Endothelial cell (in vitro differentiated cells): ENCODE results near the gene DNAL4. TPM values are rescaled to one million over a fixed set of nuclear protein-coding genes. Genes with fewer than 3 reads are reported as not detected.

ENCODE experiments used
- DNase-seq: peaks from one replicate; pipeline ENCODE4 v3.0.0; 2021; ENCODE audit warnings: low spot score
- H3K27ac Mint-ChIP-seq: one replicate; pipeline ENCODE4 v1.8.0; 2021; ENCODE audit warnings: mixed read lengths, inconsistent platforms; ENCODE audit not compliant: unreplicated experiment
- H3K27me3 Mint-ChIP-seq: one replicate; pipeline ENCODE4 v1.8.0; 2021; ENCODE audit warnings: mild to moderate bottlenecking, moderate library complexity, mixed read lengths, inconsistent platforms; ENCODE audit not compliant: unreplicated experiment
- H3K36me3 Mint-ChIP-seq: one replicate; pipeline ENCODE4 v1.8.0; 2021; ENCODE audit warnings: mild to moderate bottlenecking, low read depth, mixed read lengths, inconsistent platforms; ENCODE audit not compliant: unreplicated experiment
- H3K4me1 Mint-ChIP-seq: one replicate; pipeline ENCODE4 v1.8.0; 2021; ENCODE audit warnings: mild to moderate bottlenecking, mixed read lengths, inconsistent platforms; ENCODE audit not compliant: unreplicated experiment
- H3K4me3 Mint-ChIP-seq: one replicate; pipeline ENCODE4 v1.8.0; 2021; ENCODE audit warnings: mild to moderate bottlenecking, mixed read lengths, inconsistent platforms; ENCODE audit not compliant: unreplicated experiment
- H3K9me3 Mint-ChIP-seq: one replicate; pipeline ENCODE4 v1.8.0; 2021; ENCODE audit warnings: mixed read lengths, inconsistent platforms; ENCODE audit not compliant: unreplicated experiment
- CTCF ChIP-seq: fragments of 200-600 bp; sonication (generic); IDR thresholded peaks from one replicate; pipeline ENCODE4 v1.5.0; 2021; ENCODE audit warnings: antibody characterized with exemption; ENCODE audit not compliant: unreplicated experiment
- total RNA-seq: library from RNA; stranded (reverse); fragmentation: NEBNext Ultra II Directional; extraction: Animal tissue kit (Norgen Biotek cat#: 25700); gene quantifications from one replicate; pipeline ENCODE4 v1.2.1, GENCODE V29; 2021; ENCODE audit not compliant: unreplicated experiment

The DNAL4 gene
- total RNA-seq, 1 donor from 2014 or later: 20.2 TPM

- H3K36me3 Mint-ChIP-seq: peaks cover 18% of the 10 kb centered on the region
- H3K9me3 Mint-ChIP-seq: no peaks in the 10 kb centered on the region
- H3K4me3 Mint-ChIP-seq: peak overlapping the region; percentile 3
- no peak overlapping the region for H3K27ac Mint-ChIP-seq
- H3K27me3 Mint-ChIP-seq: peaks cover 8% of the 10 kb centered on the region
- peaks cover 14% of the 10 kb centered on the region for H3K4me1 Mint-ChIP-seq
- no peak for TF ChIP-seq CTCF
- DNase-seq: no peak
Observed at GRCh38 chr22:38776086-38776485, 17.9 kb downstream of the DNAL4 start.

- peaks cover 8% of the 10 kb centered on the region for H3K27me3 Mint-ChIP-seq
- no peak for DNase-seq
- no peak overlapping the region for H3K4me3 Mint-ChIP-seq
- no peaks in the 10 kb centered on the region for H3K9me3 Mint-ChIP-seq
- H3K4me1 Mint-ChIP-seq: peaks cover 14% of the 10 kb centered on the region
- no peak overlapping the region for H3K27ac Mint-ChIP-seq
- H3K36me3 Mint-ChIP-seq: peaks cover 18% of the 10 kb centered on the region
- no peak for TF ChIP-seq CTCF
Observed at GRCh38 chr22:38775656-38776055, 18.3 kb downstream of the DNAL4 start.

DNA sequence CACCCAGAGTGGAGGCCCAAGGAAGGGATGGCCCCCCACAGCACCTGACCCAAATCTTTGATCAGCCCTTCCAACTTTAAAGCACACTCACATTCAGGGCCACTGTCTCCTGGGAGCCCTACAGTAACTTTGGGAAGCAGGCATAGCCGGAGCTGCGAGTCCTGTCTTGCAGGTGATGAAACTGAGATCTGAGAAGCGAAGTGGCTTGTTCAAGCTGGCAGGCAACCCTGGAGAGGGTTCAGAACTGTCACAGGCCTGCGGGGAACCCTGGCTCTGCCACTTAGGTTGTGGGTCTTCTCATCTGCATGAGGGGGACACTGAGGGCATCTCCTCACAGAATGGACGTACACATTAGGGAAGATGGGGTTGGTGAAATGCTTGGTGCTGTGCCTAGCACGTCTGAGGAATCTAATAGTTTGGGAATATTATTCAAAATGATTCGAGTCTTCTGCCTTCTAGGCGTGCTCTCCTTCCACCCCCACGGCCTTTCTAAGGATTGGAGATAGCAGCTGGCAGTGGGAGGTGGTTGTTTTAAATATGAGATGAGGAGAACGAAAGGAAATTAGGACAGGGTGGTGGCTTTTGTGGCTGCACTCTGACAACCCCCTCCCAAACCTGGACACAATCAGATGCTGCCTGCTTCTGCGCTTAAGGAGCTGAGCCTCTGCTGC lies 19.3 kb downstream of the DNAL4 start:
- peaks cover 4% of the 10 kb centered on the region for H3K27me3 Mint-ChIP-seq
- peaks cover 11% of the 10 kb centered on the region for H3K36me3 Mint-ChIP-seq
- DNase-seq: no peak
- no peak overlapping the region for H3K4me3 Mint-ChIP-seq
- no peak overlapping the region for H3K27ac Mint-ChIP-seq
- peaks cover 14% of the 10 kb centered on the region for H3K4me1 Mint-ChIP-seq
- TF ChIP-seq CTCF: no peak
- H3K9me3 Mint-ChIP-seq: no peaks in the 10 kb centered on the region

- no peak overlapping the region for H3K27ac Mint-ChIP-seq
- no peaks in the 10 kb centered on the region for H3K9me3 Mint-ChIP-seq
- H3K36me3 Mint-ChIP-seq: peaks cover 7% of the 10 kb centered on the region
- peaks cover 4% of the 10 kb centered on the region for H3K27me3 Mint-ChIP-seq
- no peak for DNase-seq
- no peak overlapping the region for H3K4me3 Mint-ChIP-seq
- no peak for TF ChIP-seq CTCF
- H3K4me1 Mint-ChIP-seq: peaks cover 17% of the 10 kb centered on the region
Observed at GRCh38 chr22:38773363-38773946, 20.5 kb downstream of the DNAL4 start.

DNA sequence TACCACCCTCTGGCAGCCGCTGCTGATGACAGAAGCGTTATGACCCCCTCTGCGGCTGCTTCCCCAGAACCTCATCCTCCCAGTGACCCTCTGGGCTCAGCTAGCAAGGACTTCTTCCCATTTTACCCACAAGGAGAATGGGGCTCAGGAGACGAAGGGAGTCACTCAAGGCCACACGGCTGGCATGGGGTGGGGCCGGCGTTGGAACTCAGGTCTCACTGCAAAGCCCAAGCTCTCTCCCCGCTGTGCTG lies 21.4 kb downstream of the DNAL4 start:
- Mint-ChIP-seq H3K9me3 (no peaks in the 10 kb centered on the region), H3K4me1 (peaks cover 17% of the 10 kb centered on the region), H3K27me3 (peaks cover 8% of the 10 kb centered on the region), H3K4me3 (no peak overlapping the region), H3K36me3 (peaks cover 3% of the 10 kb centered on the region), H3K27ac (no peak overlapping the region)
- DNase-seq: no peak
- no peak for TF ChIP-seq CTCF
